Measurements from ENCODE around the gene BFSP1. TPM values are rescaled to one million over a fixed set of nuclear protein-coding genes. Genes with fewer than 3 reads are reported as not detected.

The BFSP1 gene
- total RNA-seq, 1 experiment from 2014 or later = 3.1 TPM

- Histone ChIP-seq H3K27me3 (ENCODE audit: control insufficient read depth, insufficient read depth, low read length) (no peaks in the 10 kb centered on the region), H3K36me3 (replicated peaks; ENCODE audit: control insufficient read depth, insufficient read depth, low read length) (no peaks in the 10 kb centered on the region), H3K4me3 (ENCODE audit: insufficient read depth, low read depth, low read length) (no peak overlapping the region)
- DNase-seq = no peak
These were observed 46.2 kb downstream of the BFSP1 start for GRCh38 chr20:17485017-17485416.

- DNase-seq = no peak
- no peaks in the 10 kb centered on the region for H3K36me3 ChIP-seq (replicated peaks; ENCODE audit: control insufficient read depth, insufficient read depth, low read length)
- no peak overlapping the region for H3K4me3 ChIP-seq (ENCODE audit: insufficient read depth, low read depth, low read length)
- H3K27me3 ChIP-seq (ENCODE audit: control insufficient read depth, insufficient read depth, low read length) = no peaks in the 10 kb centered on the region
These were observed 48.6 kb downstream of the BFSP1 start for GRCh38 chr20:17482536-17482935.

GRCh38 chr20:17481661-17482060 lies 49.5 kb downstream of the BFSP1 start:
- Histone ChIP-seq H3K4me3 (ENCODE audit: insufficient read depth, low read depth, low read length) (no peak overlapping the region), H3K27me3 (ENCODE audit: control insufficient read depth, insufficient read depth, low read length) (no peaks in the 10 kb centered on the region), H3K36me3 (replicated peaks; ENCODE audit: control insufficient read depth, insufficient read depth, low read length) (no peaks in the 10 kb centered on the region)

GRCh38 chr20:17480696-17481095 lies 50.5 kb downstream of the BFSP1 start:
- Histone ChIP-seq H3K27me3 (ENCODE audit: control insufficient read depth, insufficient read depth, low read length) (no peaks in the 10 kb centered on the region), H3K4me3 (ENCODE audit: insufficient read depth, low read depth, low read length) (no peak overlapping the region), H3K36me3 (replicated peaks; ENCODE audit: control insufficient read depth, insufficient read depth, low read length) (no peaks in the 10 kb centered on the region)
- no peak for DNase-seq

More at GRCh38 chr20:17481661-17482060, 49.5 kb downstream of the BFSP1 start:
- DNase-seq = no peak

- DNase-seq = no peak
- H3K4me3 ChIP-seq (ENCODE audit: insufficient read depth, low read depth, low read length) = no peak overlapping the region
- H3K36me3 ChIP-seq (replicated peaks; ENCODE audit: control insufficient read depth, insufficient read depth, low read length) = no peaks in the 10 kb centered on the region
- no peaks in the 10 kb centered on the region for H3K27me3 ChIP-seq (ENCODE audit: control insufficient read depth, insufficient read depth, low read length)
These were observed 52.0 kb downstream of the BFSP1 start for GRCh38 chr20:17479063-17479657.

GRCh38 chr20:17473659-17474058 lies 57.5 kb downstream of the BFSP1 start:
- no peak overlapping the region for H3K4me3 ChIP-seq (ENCODE audit: insufficient read depth, low read depth, low read length)
- DNase-seq = no peak
- no peaks in the 10 kb centered on the region for H3K36me3 ChIP-seq (replicated peaks; ENCODE audit: control insufficient read depth, insufficient read depth, low read length)
- H3K27me3 ChIP-seq (ENCODE audit: control insufficient read depth, insufficient read depth, low read length) = no peaks in the 10 kb centered on the region

- no peaks in the 10 kb centered on the region for H3K27me3 ChIP-seq (ENCODE audit: control insufficient read depth, insufficient read depth, low read length)
- H3K36me3 ChIP-seq (replicated peaks; ENCODE audit: control insufficient read depth, insufficient read depth, low read length) = no peaks in the 10 kb centered on the region
- H3K4me3 ChIP-seq (ENCODE audit: insufficient read depth, low read depth, low read length) = no peak overlapping the region
- DNase-seq = no peak
These were observed 59.5 kb downstream of the BFSP1 start for GRCh38 chr20:17471606-17472187.

- H3K4me3 ChIP-seq (ENCODE audit: insufficient read depth, low read depth, low read length) = no peak overlapping the region
- no peak for DNase-seq
These were observed 60.2 kb downstream of the BFSP1 start for GRCh38 chr20:17470973-17471372.

GRCh38 chr20:17470521-17470920 lies 60.7 kb downstream of the BFSP1 start:
- no peak for DNase-seq
- no peaks in the 10 kb centered on the region for H3K27me3 ChIP-seq (ENCODE audit: control insufficient read depth, insufficient read depth, low read length)
- H3K36me3 ChIP-seq (replicated peaks; ENCODE audit: control insufficient read depth, insufficient read depth, low read length) = no peaks in the 10 kb centered on the region
- no peak overlapping the region for H3K4me3 ChIP-seq (ENCODE audit: insufficient read depth, low read depth, low read length)

More at GRCh38 chr20:17470973-17471372, 60.2 kb downstream of the BFSP1 start:
- no peaks in the 10 kb centered on the region for H3K36me3 ChIP-seq (replicated peaks; ENCODE audit: control insufficient read depth, insufficient read depth, low read length)
- H3K27me3 ChIP-seq (ENCODE audit: control insufficient read depth, insufficient read depth, low read length) = no peaks in the 10 kb centered on the region

- DNase-seq = no peak
- H3K4me3 ChIP-seq (ENCODE audit: insufficient read depth, low read depth, low read length) = no peak overlapping the region
These were observed 61.7 kb downstream of the BFSP1 start for GRCh38 chr20:17469246-17470030.

GRCh38 chr20:17468073-17468840 lies 62.9 kb downstream of the BFSP1 start:
- Histone ChIP-seq H3K27me3 (ENCODE audit: control insufficient read depth, insufficient read depth, low read length) (no peaks in the 10 kb centered on the region), H3K4me3 (ENCODE audit: insufficient read depth, low read depth, low read length) (no peak overlapping the region), H3K36me3 (replicated peaks; ENCODE audit: control insufficient read depth, insufficient read depth, low read length) (no peaks in the 10 kb centered on the region)
- DNase-seq = no peak

More at GRCh38 chr20:17469246-17470030, 61.7 kb downstream of the BFSP1 start:
- Histone ChIP-seq H3K27me3 (ENCODE audit: control insufficient read depth, insufficient read depth, low read length) (no peaks in the 10 kb centered on the region), H3K36me3 (replicated peaks; ENCODE audit: control insufficient read depth, insufficient read depth, low read length) (no peaks in the 10 kb centered on the region)

GRCh38 chr20:17467120-17467655 lies 64.0 kb downstream of the BFSP1 start:
- H3K36me3 ChIP-seq (replicated peaks; ENCODE audit: control insufficient read depth, insufficient read depth, low read length) = no peaks in the 10 kb centered on the region
- no peak overlapping the region for H3K4me3 ChIP-seq (ENCODE audit: insufficient read depth, low read depth, low read length)
- no peak for DNase-seq
- H3K27me3 ChIP-seq (ENCODE audit: control insufficient read depth, insufficient read depth, low read length) = no peaks in the 10 kb centered on the region

- H3K4me3 ChIP-seq (ENCODE audit: insufficient read depth, low read depth, low read length) = no peak overlapping the region
- no peak for DNase-seq
- no peaks in the 10 kb centered on the region for H3K27me3 ChIP-seq (ENCODE audit: control insufficient read depth, insufficient read depth, low read length)
- H3K36me3 ChIP-seq (replicated peaks; ENCODE audit: control insufficient read depth, insufficient read depth, low read length) = no peaks in the 10 kb centered on the region
These were observed 64.5 kb downstream of the BFSP1 start for GRCh38 chr20:17466641-17467040.

GRCh38 chr20:17465236-17465635 lies 65.9 kb downstream of the BFSP1 start:
- H3K27me3 ChIP-seq (ENCODE audit: control insufficient read depth, insufficient read depth, low read length) = no peaks in the 10 kb centered on the region
- no peak for DNase-seq
- no peak overlapping the region for H3K4me3 ChIP-seq (ENCODE audit: insufficient read depth, low read depth, low read length)
- no peaks in the 10 kb centered on the region for H3K36me3 ChIP-seq (replicated peaks; ENCODE audit: control insufficient read depth, insufficient read depth, low read length)

Measured in H7 (cell line).